ENCODE results near the gene TRPV3. TPM values are rescaled to one million over a fixed set of nuclear protein-coding genes. Genes with fewer than 3 reads are reported as not detected.
"Not testable (repeated sequence)": the region's sequence is repeated elsewhere in the genome, so short reads cannot be mapped to it uniquely, and the experiment has no call there.

TRPV3 gene
- polyA plus RNA-seq, 3 donors, result 0.22 to 0.90 (median 0.31) TPM

DNA sequence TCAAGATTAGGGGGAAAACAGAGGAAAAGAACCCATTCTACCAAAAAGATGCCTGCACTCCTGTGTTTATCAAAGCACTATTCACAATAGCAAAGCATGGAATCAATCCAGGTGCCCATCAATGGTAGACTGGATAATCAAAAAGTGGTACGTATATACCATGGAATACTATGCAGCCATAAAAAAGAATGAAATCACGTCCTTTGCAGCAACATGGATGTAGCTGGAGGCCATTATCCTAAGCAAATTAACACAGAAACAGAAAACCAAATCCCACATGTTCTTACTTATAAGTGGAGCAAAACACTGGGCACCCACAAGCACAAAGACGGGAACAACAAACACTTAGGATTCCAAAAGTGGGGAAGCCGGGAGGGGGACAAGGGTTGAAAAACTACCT lies 21.1 kb upstream of the TRPV3 start:
- not testable (repeated sequence) for H3K27ac ChIP-seq (ENCODE audit: low read depth, low read length)
- 73 to 99% (median 97%) methylated on average over 4 of the region's 4 CpGs for WGBS, 3 donors

GRCh38 chr17:3576970-3577369 lies 19.4 kb upstream of the TRPV3 start:
- 86 to 92% (median 89%) methylated on average over 11 of the region's 11 CpGs for WGBS, 3 donors
- H3K27ac ChIP-seq (ENCODE audit: low read depth, low read length), result no peak overlapping the region

- H3K27ac ChIP-seq (ENCODE audit: low read depth, low read length), result no peak overlapping the region
- WGBS, 3 donors, result 54 to 82% (median 59%) methylated on average over 5 of the region's 5 CpGs
These were observed 17.9 kb upstream of the TRPV3 start for GRCh38 chr17:3575511-3575910.

DNA sequence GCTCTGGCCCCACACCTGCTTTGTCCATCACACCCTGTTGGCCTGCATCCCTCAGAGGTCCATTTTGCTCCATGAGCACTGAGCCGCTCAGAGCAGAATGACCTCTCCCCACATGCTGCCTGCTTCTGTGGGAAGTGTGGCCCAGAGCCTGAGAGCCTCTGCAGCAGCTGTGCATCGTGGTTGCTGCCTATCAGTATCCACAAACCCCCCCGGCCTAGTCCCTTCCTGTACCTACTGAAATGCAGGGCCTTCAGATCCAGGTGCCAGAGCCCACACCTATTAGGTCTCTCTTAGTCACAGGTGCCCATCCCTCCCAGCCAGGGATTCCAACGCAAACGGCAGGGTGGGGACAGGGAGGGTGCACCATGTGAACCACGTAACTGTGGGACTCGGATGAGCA lies 16.6 kb upstream of the TRPV3 start:
- 86 to 93% (median 93%) methylated on average over 7 of the region's 7 CpGs for WGBS, 3 donors
- no peak overlapping the region for H3K27ac ChIP-seq (ENCODE audit: low read depth, low read length)

- H3K27ac ChIP-seq (ENCODE audit: low read depth, low read length), result no peak overlapping the region
- 89 to 93% (median 90%) methylated on average over 22 of the region's 22 CpGs for WGBS, 3 donors
These were observed 15.9 kb upstream of the TRPV3 start for GRCh38 chr17:3573246-3574100.

DNA sequence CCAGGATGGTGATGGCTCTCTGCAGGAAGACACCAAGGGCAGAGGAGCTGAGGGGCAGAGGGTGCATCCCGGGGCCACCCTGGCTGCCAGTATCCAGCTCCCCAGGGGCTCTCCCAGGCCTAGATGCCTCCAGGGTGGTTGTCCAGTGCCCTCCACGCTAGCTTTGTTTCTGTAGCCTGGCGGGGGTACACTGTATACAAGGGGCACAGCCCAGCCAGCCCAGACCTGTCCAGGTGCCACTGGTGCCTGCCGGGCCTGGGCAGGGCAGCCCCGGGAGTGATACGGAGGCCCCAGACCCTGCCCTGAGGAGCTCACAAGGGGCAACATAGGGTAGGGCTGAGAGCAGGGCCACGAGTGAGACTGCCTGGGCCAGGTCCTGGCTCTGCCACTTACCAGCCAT lies 14.6 kb upstream of the TRPV3 start:
- no peak overlapping the region for H3K27ac ChIP-seq (ENCODE audit: low read depth, low read length)
- WGBS, 3 donors, result 90 to 96% (median 94%) methylated on average over 6 to 7 of the region's 7 CpGs

DNA sequence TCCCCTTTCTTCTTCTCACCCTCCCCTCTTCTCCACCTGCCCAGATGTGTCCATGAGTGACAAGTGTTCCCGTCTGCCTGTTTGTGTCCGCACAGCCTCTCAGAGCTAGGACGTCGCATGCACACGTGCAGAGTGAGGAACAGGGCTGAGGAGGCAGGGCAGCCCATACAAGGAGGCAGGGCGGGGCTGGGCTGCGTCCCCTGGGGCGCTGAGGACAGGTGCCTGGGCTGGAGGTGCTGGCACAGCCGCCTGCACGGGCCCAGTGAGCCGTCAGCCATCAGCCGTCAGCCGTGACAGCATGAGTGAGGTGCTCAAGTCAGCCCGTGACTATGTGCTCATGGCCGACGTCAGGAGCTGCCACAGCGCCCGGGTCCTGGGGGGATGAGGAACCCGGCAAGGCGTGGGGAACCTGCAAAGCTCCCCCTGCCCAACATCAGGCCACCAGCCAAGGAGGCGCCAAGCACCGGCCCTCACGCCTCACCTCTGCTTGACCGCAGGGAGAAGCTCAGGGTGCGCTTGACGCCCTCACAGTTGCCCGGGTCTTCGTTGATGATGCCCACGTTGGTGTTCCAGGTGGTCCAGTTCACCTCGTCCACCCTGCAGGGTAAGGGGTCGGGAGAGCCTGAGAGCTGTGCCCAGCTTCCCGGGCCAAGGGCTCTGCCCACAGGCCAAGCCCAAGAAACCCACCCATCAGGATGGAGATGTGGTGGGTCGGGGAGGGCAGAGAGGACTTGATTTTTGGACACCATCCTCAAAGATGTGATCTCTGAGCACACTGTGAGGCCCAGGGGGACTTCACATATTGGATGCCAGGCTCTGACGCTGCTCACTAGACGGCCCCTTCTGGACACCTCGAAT lies 13.7 kb upstream of the TRPV3 start:
- no peak overlapping the region for H3K27ac ChIP-seq (ENCODE audit: low read depth, low read length)
- 94 to 95% (median 95%) methylated on average over 28 to 36 of the region's 36 CpGs for WGBS, 3 donors

GRCh38 chr17:3569534-3570137 lies 12.0 kb upstream of the TRPV3 start:
- 92 to 96% (median 93%) methylated on average over 9 of the region's 9 CpGs for WGBS, 3 donors
- no peak overlapping the region for H3K27ac ChIP-seq (ENCODE audit: low read depth, low read length)

GRCh38 chr17:3566551-3566950 lies 8.9 kb upstream of the TRPV3 start:
- WGBS, 3 donors, result 93 to 96% (median 93%) methylated on average over 12 of the region's 12 CpGs
- H3K27ac ChIP-seq (ENCODE audit: low read depth, low read length), result no peak overlapping the region

DNA sequence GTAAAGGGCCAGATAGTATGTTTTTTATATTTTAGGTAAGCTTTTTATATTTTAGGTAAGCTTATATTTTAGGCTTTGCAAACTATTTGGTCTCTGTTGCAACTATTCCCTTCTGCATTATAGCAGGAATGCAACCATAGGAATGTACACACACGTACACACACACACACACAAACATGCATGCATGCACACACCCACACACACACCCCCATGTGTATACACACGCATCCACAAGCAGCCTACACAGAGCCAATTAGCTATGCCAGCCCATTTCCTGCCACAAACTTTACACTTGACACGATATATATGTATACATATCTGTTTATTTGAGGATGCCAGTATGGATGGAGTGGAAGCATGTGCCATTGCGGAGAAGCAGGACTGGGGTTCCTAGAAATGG lies 7.5 kb upstream of the TRPV3 start:
- no peak overlapping the region for H3K27ac ChIP-seq (ENCODE audit: low read depth, low read length)
- WGBS, 3 donors, result 84 to 89% (median 86%) methylated on average over 4 of the region's 4 CpGs

GRCh38 chr17:3564241-3564640 lies 6.6 kb upstream of the TRPV3 start:
- 96 to 97% (median 97%) methylated on average over 15 to 28 of the region's 28 CpGs for WGBS, 3 donors
- not testable (repeated sequence) for H3K27ac ChIP-seq (ENCODE audit: low read depth, low read length)

DNA sequence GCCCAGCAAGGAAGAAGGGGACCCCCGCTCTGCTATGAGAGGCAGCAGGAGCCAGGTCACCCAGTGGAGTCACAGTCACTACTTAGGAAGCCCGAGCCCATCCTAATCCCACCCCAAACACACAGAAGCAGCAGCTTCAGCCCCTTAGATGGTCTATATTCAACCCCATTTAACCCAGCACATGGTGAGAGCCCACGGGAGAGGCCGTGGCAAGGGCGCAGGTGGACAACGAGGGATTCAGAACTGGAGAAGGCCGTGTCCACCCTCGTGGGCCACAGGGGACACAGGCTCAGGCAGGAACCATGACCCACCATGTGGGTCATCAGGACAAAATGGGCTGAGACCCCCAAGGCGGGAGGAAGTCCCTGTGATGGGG lies 1.6 kb upstream of the TRPV3 start:
- H3K27ac ChIP-seq (ENCODE audit: low read depth, low read length), result no peak overlapping the region
- 88 to 93% (median 90%) methylated on average over 9 of the region's 9 CpGs for WGBS, 3 donors

GRCh38 chr17:3558603-3559269 lies 1.1 kb upstream of the TRPV3 start:
- WGBS, 3 donors, result 35 to 50% (median 46%) methylated on average over 22 to 25 of the region's 25 CpGs
- H3K27ac ChIP-seq (ENCODE audit: low read depth, low read length), result no peak overlapping the region

GRCh38 chr17:3556916-3557767 lies 470 bp downstream of the TRPV3 start:
- no peak overlapping the region for H3K27ac ChIP-seq (ENCODE audit: low read depth, low read length)
- WGBS, 3 donors, result 58 to 76% (median 69%) methylated on average over 15 of the region's 15 CpGs

GRCh38 chr17:3556239-3556915 lies 1.2 kb downstream of the TRPV3 start:
- H3K27ac ChIP-seq (ENCODE audit: low read depth, low read length), result no peak overlapping the region
- 91 to 93% (median 91%) methylated on average over 19 of the region's 19 CpGs for WGBS, 3 donors

- WGBS, 3 donors, result 84 to 90% (median 86%) methylated on average over 10 of the region's 10 CpGs
- H3K27ac ChIP-seq (ENCODE audit: low read depth, low read length), result no peak overlapping the region
These were observed 2.3 kb downstream of the TRPV3 start for GRCh38 chr17:3555189-3555796.

- H3K27ac ChIP-seq (ENCODE audit: low read depth, low read length), result no peak overlapping the region
- WGBS, 3 donors, result 86 to 89% (median 87%) methylated on average over 13 of the region's 13 CpGs
These were observed 3.2 kb downstream of the TRPV3 start for GRCh38 chr17:3554440-3554839.
